Activated CD8-positive, alpha-beta memory T cell treated with anti-CD3 and anti-CD28 coated beads, Interleukin-2, amount 10 ng/mL, durations not matched to agents 7 days and 5 days (primary cell): ENCODE data around the gene ASAP2. TPM values are rescaled to one million over a fixed set of nuclear protein-coding genes. Genes with fewer than 3 reads are reported as not detected.

ENCODE experiments used
- ATAC-seq: fragments of 150-1000 bp; cut with Tn5 transposase; one replicate; pipeline ENCODE4 v1.10.0; 2021; ENCODE audit warnings: moderate library complexity
- CTCF ChIA-PET: fragments of 350-600 bp; sonication (Branson Sonifier 250); formaldehyde crosslinking; loops from one replicate; lab custom pipeline; 2021; ENCODE audit warnings: antibody characterized with exemption; lab: Charles Lee
- DNase-seq: peaks from one replicate; pipeline ENCODE4 v3.0.0-alpha.2; 2020
- H3K27ac Mint-ChIP-seq: one replicate; pipeline ENCODE4 v1.8.0; 2021; ENCODE audit warnings: mild to moderate bottlenecking, mixed read lengths
- H3K27me3 Mint-ChIP-seq: one replicate; pipeline ENCODE4 v1.8.0; 2021; ENCODE audit warnings: mixed read lengths
- H3K36me3 Mint-ChIP-seq: one replicate; pipeline ENCODE4 v1.8.0; 2021; ENCODE audit warnings: mild to moderate bottlenecking, mixed read lengths
- H3K4me1 Mint-ChIP-seq: one replicate; pipeline ENCODE4 v1.8.0; 2021; ENCODE audit warnings: mixed read lengths
- H3K4me3 Mint-ChIP-seq: one replicate; pipeline ENCODE4 v1.8.0; 2021; ENCODE audit warnings: mild to moderate bottlenecking, moderate library complexity, mixed read lengths
- H3K9me3 Mint-ChIP-seq: one replicate; pipeline ENCODE4 v1.8.0; 2022; ENCODE audit warnings: low read depth, mixed read lengths
- total RNA-seq, 2 experiments: library from RNA; stranded (reverse); gene quantifications; one replicate each; pipeline ENCODE4 v1.2.3, GENCODE V29; 2021

The ASAP2 gene
- total RNA-seq, 2 experiments from 2014 or later, result 0.33 to 0.44 TPM

DNA sequence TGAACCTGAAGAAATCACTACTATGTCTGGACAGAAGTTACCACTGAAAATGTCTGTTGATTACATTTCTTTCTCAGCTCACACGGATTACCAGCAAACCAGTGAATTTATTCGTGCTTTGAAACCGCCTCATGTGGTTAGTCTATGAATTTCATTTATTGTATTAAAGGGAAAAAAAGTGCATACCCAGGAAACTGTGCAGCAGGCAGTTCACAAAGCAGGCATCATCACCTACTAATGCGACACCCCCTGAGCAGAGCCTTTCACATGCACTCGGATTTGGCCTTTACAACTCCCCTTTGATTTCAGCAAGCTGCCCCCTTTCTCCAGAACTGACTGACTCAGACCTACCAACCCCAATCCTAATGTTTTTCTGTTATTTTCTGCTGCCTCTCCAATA, 236.9 kb downstream of the ASAP2 start:
- peaks cover 20% of the 10 kb centered on the region for H3K4me1 Mint-ChIP-seq
- ATAC-seq, result no peak
- DNase-seq, result no peak
- CTCF ChIA-PET, result no interaction called here
- no peak overlapping the region for H3K4me3 Mint-ChIP-seq
- H3K36me3 Mint-ChIP-seq, result peaks cover 48% of the 10 kb centered on the region
- H3K9me3 Mint-ChIP-seq, result no peaks in the 10 kb centered on the region
- no peaks in the 10 kb centered on the region for H3K27me3 Mint-ChIP-seq
- peak overlapping the region; percentile 57 for H3K27ac Mint-ChIP-seq

DNA sequence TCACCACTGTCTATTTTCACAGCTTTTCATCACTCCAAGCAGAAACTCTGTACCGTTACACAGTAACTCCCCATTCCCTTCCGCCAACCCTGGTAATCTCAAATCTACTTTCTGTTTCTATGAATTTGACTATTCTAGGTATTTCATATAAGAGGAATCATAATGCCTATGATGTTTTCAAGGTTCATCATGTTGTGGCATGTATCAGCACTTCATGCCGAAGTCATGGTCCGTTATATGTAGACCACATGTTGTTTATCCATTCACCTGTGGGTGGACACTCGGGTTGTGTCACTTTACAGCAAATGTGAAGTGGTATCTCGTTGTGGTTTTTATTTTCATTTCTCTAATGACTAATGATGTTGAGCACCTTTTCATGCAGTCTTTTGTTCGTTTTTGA, 238.5 kb downstream of the ASAP2 start:
- Mint-ChIP-seq H3K4me1 (peaks cover 20% of the 10 kb centered on the region), H3K4me3 (no peak overlapping the region), H3K27ac (peak overlapping the region; percentile 69), H3K36me3 (peaks cover 46% of the 10 kb centered on the region), H3K9me3 (no peaks in the 10 kb centered on the region), H3K27me3 (no peaks in the 10 kb centered on the region)
- CTCF ChIA-PET, result no interaction called here
- ATAC-seq (peak; percentile 67), DNase-seq (no peak)

DNA sequence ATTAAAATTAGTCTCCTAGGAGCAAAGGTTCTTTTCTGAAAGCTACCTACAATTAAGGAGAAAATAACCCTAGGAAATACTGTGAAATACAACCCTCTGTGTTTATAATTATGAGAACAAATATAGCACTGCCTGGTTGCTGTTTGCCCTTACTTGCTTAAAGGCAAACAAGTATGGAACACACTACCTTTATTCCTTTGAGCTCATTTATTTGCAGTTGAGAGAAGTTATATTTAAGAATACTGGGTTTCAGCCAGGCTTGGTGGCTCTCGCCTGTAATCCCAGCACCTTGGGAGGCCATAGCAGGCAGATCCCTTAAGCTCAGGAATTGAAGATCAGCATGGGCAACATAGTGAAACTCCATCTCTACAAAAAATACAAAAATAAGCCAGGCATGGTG, 244.6 kb downstream of the ASAP2 start:
- no peak for ATAC-seq
- no peak for DNase-seq
- Mint-ChIP-seq H3K9me3 (no peaks in the 10 kb centered on the region), H3K36me3 (peaks cover 32% of the 10 kb centered on the region), H3K4me3 (no peak overlapping the region), H3K27ac (no peak overlapping the region), H3K4me1 (no peaks in the 10 kb centered on the region), H3K27me3 (no peaks in the 10 kb centered on the region)
- CTCF ChIA-PET, result no interaction called here

Other genes with a start within 250 kb of the ASAP2 start
- gene MBOAT2, start 203.1 kb upstream of the ASAP2 start, total RNA-seq, result 1 to 10 TPM; 8.0 to 8.8 TPM
- gene ITGB1BP1, start 216.7 kb downstream of the ASAP2 start, total RNA-seq, result 100 to 1,000 TPM; 137 to 164 TPM
- gene CPSF3, start 216.8 kb downstream of the ASAP2 start, total RNA-seq, result 10 to 100 TPM; 57.9 to 64.6 TPM